Heart left ventricle (tissue), 16 donors: ENCODE results near the gene PUM1. TPM values are rescaled to one million over a fixed set of nuclear protein-coding genes. Genes with fewer than 3 reads are reported as not detected.

Experiments used
- ATAC-seq, 4 donors: fragments of 200-7000 bp; cut with Tn5 transposase; one replicate each; pipeline ENCODE4 v1.9.1; 2020 to 2022; ENCODE audit warnings: moderate library complexity in 4 of 4, mild to moderate bottlenecking in 3 of 4, moderate number of reproducible peaks in 1 of 4
- DNase-seq, 5 donors: peaks; one replicate each; pipeline ENCODE4 v3.0.0-alpha.2; 2020
- H3K27ac ChIP-seq, 12 donors: fragments of 200-600 bp; sonication (generic) in 4 of 12; one replicate each; pipeline versions ENCODE4 v1.5.0 to v1.8.0; 2016 to 2022; ENCODE audit warnings: mild to moderate bottlenecking in 2 of 12
- H3K27me3 ChIP-seq, 9 donors: fragments of 200-600 bp; sonication (generic) in 2 of 9; one replicate each; pipeline versions ENCODE4 v1.5.1 to v1.8.0; 2016 to 2022; ENCODE audit warnings: mild to moderate bottlenecking in 3 of 9
- H3K36me3 ChIP-seq, 9 donors: fragments of 200-600 bp; sonication (generic) in 2 of 9; one replicate each; pipeline versions ENCODE4 v1.5.0 to v1.8.0; 2018 to 2022; ENCODE audit warnings: mild to moderate bottlenecking in 2 of 9
- H3K4me1 ChIP-seq, 12 donors: fragments of 200-600 bp; sonication (generic) in 4 of 12; one replicate each; pipeline versions ENCODE4 v1.5.0 to v1.8.0; 2016 to 2022; ENCODE audit warnings: mild to moderate bottlenecking in 3 of 12
- H3K4me3 ChIP-seq, 12 donors: fragments of 200-600 bp; sonication (generic) in 4 of 12; one replicate each; pipeline versions ENCODE4 v1.5.0 to v1.8.0; 2017 to 2022; ENCODE audit warnings: mild to moderate bottlenecking in 9 of 12, moderate library complexity in 4 of 12
- H3K9me3 ChIP-seq, 12 donors: fragments of 200-600 bp; sonication (generic) in 4 of 12; one replicate each; pipeline versions ENCODE4 v1.5.0 to v1.8.0; 2016 to 2022; ENCODE audit warnings: mild to moderate bottlenecking in 1 of 12
- CTCF ChIP-seq, 12 donors: fragments of 200-600 bp; sonication (generic) in 4 of 12; IDR thresholded peaks; one replicate each; pipeline versions ENCODE4 v1.5.0 to v1.8.0; 2018 to 2022; ENCODE audit warnings: antibody characterized with exemption in 12 of 12, mild to moderate bottlenecking in 5 of 12
- POLR2A ChIP-seq, 2 donors: fragments of 450-650 bp; IDR thresholded peaks; one replicate each; pipeline ENCODE4 v1.6.1; 2017; ENCODE audit warnings: antibody characterized with exemption in 2 of 2, mild to moderate bottlenecking in 2 of 2, moderate library complexity in 2 of 2
- WGBS, 4 donors: extraction: QIAGEN DNeasy Blood & Tissue Kit in 2 of 4; methylation state at CpG; one replicate each; pipeline versions ENCODE4 v1.1.5 to v1.1.7; 2013 to 2018; 5-methylcytosine and 5-hydroxymethylcytosine counted together
- intact Hi-C, 10 donors: fragments of 100-400 bp; cut with DNase I; formaldehyde crosslinking; loops; one replicate each; pipeline versions ENCODE4 v1.11.1 to v1.14.2; 2022
- polyA plus RNA-seq, 2 donors: library from polyadenylated mRNA; stranded (reverse); fragments of 200-250 nt; gene quantifications; one replicate each; pipeline ENCODE4 v1.2.3, GENCODE V29; 2013
- total RNA-seq, 9 donors: library from RNA; depleted of rRNA in 2 of 9; stranded (reverse); fragments of >200 nt in 2 of 9; fragmentation: NEBNext Ultra II Directional in 3 of 9; extraction: Animal tissue kit (Norgen Biotek cat#: 25700) in 3 of 9; gene quantifications; one replicate each; pipeline versions ENCODE4 v1.1.0 to v1.2.4, GENCODE V29; 2016 to 2023
- donor health status: ischemic (EF 13 %, LVEDD 7.1; RV severe dilation, severe dysfunction).
- donor health status: healthy with polysubstance abuse.
- donor health status: DM: no; HTN: yes; CAD: no.
- donor health status: DM: no; HTN: no; CAD: no.
- donor health status: ischemic (EF 25% LVEDD 6.9; RV normal size, moderate dysfunction).
- donor health status: ischemic (EF 25% LVEDD 5.7; RV mildly dilated, moderate dysfunction).
- donor health status: healthy.
- donor health status: DM: yes; HTN: yes; CAD: no.
- donor health status: ischemic (EF 35%, LVEDD 5.7; RV mildly dilated, moderate dysfunction).
- donor health status: nonischemic (EF 11% LVEDD 7.7; RV severe dilation, severe dysfunction).
- donor health status: DM: yes; HTN: yes; CAD: no.
- donor health status: PGD.
- donor health status: ischemic (EF 29% LVEDD 5.4; RV normal size, mild dysfunction).
- donor health status: nonischemic (EF 23%, LVEDD 6.1; RV moderate dilation, normal function).

PUM1 gene
- total and polyA plus RNA-seq, 11 donors, result 19.2 to 96.3 (median 70.7) TPM

GRCh38 chr1:30893776-30894507 is 171.6 kb downstream of the PUM1 start:
- no peak overlapping the region for H3K4me3 ChIP-seq
- no peaks in the 10 kb centered on the region for H3K27me3 ChIP-seq
- ATAC-seq (no peak), DNase-seq (no peak)
- peak overlapping the region in 1 of 12 donors; percentile 88 for H3K27ac ChIP-seq
- H3K36me3 ChIP-seq, result no peaks in the 10 kb centered on the region
- 76 to 82% (median 80%) methylated on average over 9 of the region's 9 CpGs for WGBS, 4 donors
- intact Hi-C loops, result loop anchor here in 2 of 10 donors (5.0 kb wide), 2 partner anchors 37 to 72 kb away; no protein-coding TSS in a partner anchor
- H3K9me3 ChIP-seq, result no peaks in the 10 kb centered on the region
- TF ChIP-seq POLR2A (IDR thresholded peaks at IDR 0.05), result no peak
- no peak for TF ChIP-seq CTCF (IDR thresholded peaks at IDR 0.05)
- peaks cover 0 to 42% (median 15%) of the 10 kb centered on the region in 12 donors for H3K4me1 ChIP-seq

- H3K4me1 ChIP-seq, result peaks cover 0 to 51% (median 28%) of the 10 kb centered on the region in 12 donors
- H3K9me3 ChIP-seq, result no peaks in the 10 kb centered on the region
- H3K27me3 ChIP-seq, result no peaks in the 10 kb centered on the region
- no peak for DNase-seq
- WGBS, 4 donors, result 71 to 91% (median 87%) methylated on average over 6 of the region's 6 CpGs
- intact Hi-C loops, result loop anchor here in 2 of 10 donors (5.0 kb wide), 2 partner anchors 35 to 70 kb away; no protein-coding TSS in a partner anchor
- no peak overlapping the region for H3K4me3 ChIP-seq
- H3K36me3 ChIP-seq, result no peaks in the 10 kb centered on the region
- no peak for ATAC-seq
- TF ChIP-seq POLR2A (IDR thresholded peaks at IDR 0.05) (no peak), CTCF (IDR thresholded peaks at IDR 0.05) (no peak)
- H3K27ac ChIP-seq, result peak overlapping the region in 1 of 12 donors; percentile 88
Measured at GRCh38 chr1:30892671-30893073, 172.8 kb downstream of the PUM1 start.

GRCh38 chr1:30891227-30891552 is 174.3 kb downstream of the PUM1 start:
- no peaks in the 10 kb centered on the region for H3K27me3 ChIP-seq
- H3K36me3 ChIP-seq, result no peaks in the 10 kb centered on the region
- peaks cover 0 to 55% (median 30%) of the 10 kb centered on the region in 12 donors for H3K4me1 ChIP-seq
- 95 to 100% (median 97%) methylated on average over 5 of the region's 5 CpGs for WGBS, 4 donors
- peak overlapping the region in 1 of 12 donors; percentile 88 for H3K27ac ChIP-seq
- intact Hi-C loops, result loop anchor here in 2 of 10 donors (5.0 kb wide), 2 partner anchors 34 to 69 kb away; no protein-coding TSS in a partner anchor
- TF ChIP-seq POLR2A (IDR thresholded peaks at IDR 0.05) (no peak), CTCF (IDR thresholded peaks at IDR 0.05) (no peak)
- DNase-seq (no peak), ATAC-seq (no peak)
- H3K9me3 ChIP-seq, result no peaks in the 10 kb centered on the region
- H3K4me3 ChIP-seq, result no peak overlapping the region

DNA sequence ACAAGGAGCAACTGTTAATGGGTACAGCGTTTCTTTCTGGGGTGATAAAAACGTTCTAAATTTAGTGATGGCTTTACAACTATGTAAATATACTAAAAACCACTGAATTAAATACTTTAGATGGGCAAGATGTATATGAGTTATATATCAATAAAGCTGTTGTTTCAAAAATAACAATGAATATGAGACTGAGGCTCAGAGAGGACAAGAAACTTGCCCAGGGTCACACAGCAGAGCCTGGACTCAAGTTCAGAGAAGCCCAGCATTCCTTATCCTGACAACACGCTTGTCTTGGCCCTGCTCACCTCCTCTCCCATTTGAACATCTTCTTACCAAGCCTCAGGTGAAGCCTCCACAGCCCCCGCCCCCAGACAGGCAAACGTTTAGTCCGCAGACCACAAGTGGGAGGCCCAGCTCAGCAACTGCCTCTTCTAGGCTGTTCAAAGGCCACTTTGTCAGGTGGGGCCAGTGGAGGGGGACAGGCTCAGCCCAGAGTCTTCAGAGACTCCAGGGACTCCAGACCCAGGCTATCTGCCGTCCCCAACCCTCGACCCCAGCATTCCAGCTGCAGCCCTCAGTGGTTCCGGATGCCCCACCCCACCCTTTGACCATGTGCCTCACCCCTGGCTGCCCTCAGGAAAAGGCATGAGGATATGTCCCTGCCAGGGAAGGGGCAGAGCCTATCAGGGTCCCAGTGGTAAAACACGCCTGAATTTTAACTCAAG is 174.9 kb downstream of the PUM1 start:
- H3K4me1 ChIP-seq, result peaks cover 0 to 55% (median 29%) of the 10 kb centered on the region in 12 donors
- WGBS, 4 donors, result 78 to 86% (median 81%) methylated on average over 10 of the region's 10 CpGs
- H3K27ac ChIP-seq, result peak overlapping the region in 1 of 12 donors; percentile 88
- ATAC-seq (no peak), DNase-seq (no peak)
- intact Hi-C loops, result loop anchor here in 2 of 10 donors (5.0 kb wide), 2 partner anchors 33 to 68 kb away; no protein-coding TSS in a partner anchor
- no peaks in the 10 kb centered on the region for H3K36me3 ChIP-seq
- TF ChIP-seq POLR2A (IDR thresholded peaks at IDR 0.05) (no peak), CTCF (IDR thresholded peaks at IDR 0.05) (no peak)
- H3K9me3 ChIP-seq, result no peaks in the 10 kb centered on the region
- H3K4me3 ChIP-seq, result no peak overlapping the region
- no peaks in the 10 kb centered on the region for H3K27me3 ChIP-seq
